NCI-H345 treated with DMSO at 0.1 percent for 48 hours (cell line): ENCODE measurements around the gene C20orf204.
A peak's percentile ranks its signal among the peaks of the same experiment; 100 is the strongest.
"Not testable (repeated sequence)": the region's sequence is repeated elsewhere in the genome, so short reads cannot be mapped to it uniquely, and the experiment has no call there.

Experiments used
- DNase-seq: peaks from one replicate; lab custom pipeline; 2025; ENCODE audit not compliant: unreplicated experiment; lab: John Stamatoyannopoulos, UW

The C20orf204 gene

GRCh38 chr20:64035933-64036345 is at the start of gene C20orf204:
Gene C20orf204, plus strand, starts transcription at chr20:64036182. Its CDS starts 142 bp downstream, at chr20:64036324.
- no peak for DNase-seq

GRCh38 chr20:64000906-64001305 is 35.1 kb upstream of the C20orf204 start:
- no peak for DNase-seq

- no peak for DNase-seq
Measured at GRCh38 chr20:64001607-64002011, 34.4 kb upstream of the C20orf204 start.

- DNase-seq = no peak
Measured at GRCh38 chr20:64003960-64004725, 31.8 kb upstream of the C20orf204 start.

- DNase-seq = no peak
Measured at GRCh38 chr20:64005394-64005793, 30.6 kb upstream of the C20orf204 start.

GRCh38 chr20:64006490-64006889 is 29.5 kb upstream of the C20orf204 start:
- no peak for DNase-seq

- DNase-seq = peak; percentile 24
Measured at GRCh38 chr20:64006902-64007301, 29.1 kb upstream of the C20orf204 start.

GRCh38 chr20:64009811-64010387 is 26.1 kb upstream of the C20orf204 start:
- no peak for DNase-seq

- no peak for DNase-seq
Measured at GRCh38 chr20:64010711-64011237, 25.2 kb upstream of the C20orf204 start.

GRCh38 chr20:64011366-64011779 is 24.6 kb upstream of the C20orf204 start:
- DNase-seq = no peak

- DNase-seq = not testable (repeated sequence)
Measured at GRCh38 chr20:64012385-64013154, 23.4 kb upstream of the C20orf204 start.

- no peak for DNase-seq
Measured at GRCh38 chr20:64015635-64016034, 20.3 kb upstream of the C20orf204 start.

GRCh38 chr20:64021124-64021975 is 14.6 kb upstream of the C20orf204 start:
- no peak for DNase-seq

GRCh38 chr20:64022671-64023360 is 13.2 kb upstream of the C20orf204 start:
- no peak for DNase-seq

GRCh38 chr20:64023361-64024140 is 12.4 kb upstream of the C20orf204 start:
- DNase-seq = no peak

- DNase-seq = no peak
Measured at GRCh38 chr20:64024141-64024990, 11.6 kb upstream of the C20orf204 start.

GRCh38 chr20:64025101-64025825 is 10.7 kb upstream of the C20orf204 start:
- DNase-seq = no peak
